Dermis microvascular lymphatic vessel endothelial cell (primary cell): ENCODE data around the gene ADPRS. TPM values are rescaled to one million over a fixed set of nuclear protein-coding genes. Genes with fewer than 3 reads are reported as not detected.
A peak's percentile ranks its signal among the peaks of the same experiment; 100 is the strongest.

ENCODE experiments used
- DNase-seq, 2 donors: peaks; one replicate each; pipeline versions ENCODE4 v3.0.0 to v3.0.0-alpha.2; 2010; ENCODE audit warnings: low read depth in 2 of 2
- total RNA-seq: library from RNA; depleted of rRNA; stranded (reverse); fragments of >200 nt; gene quantifications from 2 replicates; pipeline ENCODE4 v1.2.1, GENCODE V29; 2014

ADPRS gene
- total RNA-seq, 1 donor from 2014 or later, result 26.7 TPM

- no peak for DNase-seq
Measured at GRCh38 chr1:36087233-36088123, 1.2 kb upstream of the ADPRS start.

DNA sequence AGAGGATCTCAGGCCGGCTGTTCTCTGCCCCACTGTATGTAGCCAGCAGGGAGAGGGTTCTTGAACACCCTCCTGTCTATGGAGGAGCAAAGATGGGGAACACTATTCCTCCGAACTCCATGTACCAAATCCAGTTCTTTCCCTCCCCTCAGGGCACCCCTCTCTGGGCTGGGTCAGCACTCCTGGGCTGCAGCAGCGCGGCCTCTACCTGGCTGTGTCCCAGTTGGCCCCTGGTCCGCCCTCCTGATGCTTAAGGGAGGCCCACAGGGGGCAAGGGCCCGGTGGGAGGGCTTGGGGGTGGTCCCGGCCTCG is 471 bp upstream of the ADPRS start:
- DNase-seq, result no peak

- DNase-seq, result peak in 1 of 2 donors; percentile 57
Measured at GRCh38 chr1:36089393-36090121, 865 bp downstream of the ADPRS start.

- no peak for DNase-seq
Measured at GRCh38 chr1:36091141-36091540, 2.4 kb downstream of the ADPRS start.

GRCh38 chr1:36091698-36092097 is 3.0 kb downstream of the ADPRS start:
- DNase-seq, result no peak

DNA sequence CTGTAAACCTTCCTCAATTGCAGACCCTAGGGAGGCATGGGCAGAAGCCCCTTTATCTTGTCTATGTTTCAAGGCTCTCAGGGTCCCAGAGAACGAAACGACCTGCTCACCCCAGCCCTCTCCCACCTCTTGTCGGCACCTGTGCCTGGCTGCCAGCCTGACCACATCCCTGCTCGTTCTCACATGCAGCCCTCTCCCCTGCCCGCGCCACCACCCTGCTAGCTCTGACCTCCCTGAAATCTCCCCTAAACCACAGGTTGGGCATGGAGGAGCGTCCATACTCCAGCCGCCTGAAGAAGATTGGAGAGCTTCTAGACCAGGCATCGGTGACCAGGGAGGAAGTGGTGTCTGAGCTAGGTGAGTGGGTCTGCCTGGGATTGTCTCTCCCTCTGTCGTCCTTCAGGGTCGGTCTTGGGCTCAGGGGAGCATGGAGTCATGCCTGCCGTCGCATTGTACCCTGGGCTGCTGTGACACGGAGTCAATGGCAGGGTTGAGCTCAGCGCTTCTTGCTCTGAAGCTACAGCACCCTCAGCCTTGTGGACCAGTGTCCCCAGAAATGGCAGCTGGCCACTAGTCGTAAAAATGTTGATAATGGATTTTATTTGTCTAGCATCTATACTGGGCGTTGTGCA is 3.6 kb downstream of the ADPRS start:
- DNase-seq, result no peak

DNA sequence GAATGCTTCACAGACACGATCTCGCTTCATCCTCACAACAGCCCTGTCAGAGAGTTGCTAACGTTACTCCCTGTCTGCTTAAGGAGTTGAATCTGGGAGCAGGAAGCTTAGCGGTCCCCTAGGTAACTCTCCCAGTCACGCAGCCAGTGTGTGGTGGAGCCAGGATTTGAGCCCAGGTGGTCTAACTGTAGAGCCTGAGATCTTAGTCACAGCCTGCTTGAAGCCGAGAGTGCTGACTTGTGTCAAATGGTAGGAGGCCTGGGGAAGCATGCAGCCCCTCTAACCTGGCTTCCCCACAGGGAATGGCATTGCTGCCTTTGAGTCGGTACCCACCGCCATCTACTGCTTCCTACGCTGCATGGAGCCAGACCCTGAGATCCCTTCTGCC is 4.1 kb downstream of the ADPRS start:
- DNase-seq, result no peak

GRCh38 chr1:36093226-36093625 is 4.5 kb downstream of the ADPRS start:
- no peak for DNase-seq

- DNase-seq, result no peak
Measured at GRCh38 chr1:36093929-36094328, 5.2 kb downstream of the ADPRS start.

DNA sequence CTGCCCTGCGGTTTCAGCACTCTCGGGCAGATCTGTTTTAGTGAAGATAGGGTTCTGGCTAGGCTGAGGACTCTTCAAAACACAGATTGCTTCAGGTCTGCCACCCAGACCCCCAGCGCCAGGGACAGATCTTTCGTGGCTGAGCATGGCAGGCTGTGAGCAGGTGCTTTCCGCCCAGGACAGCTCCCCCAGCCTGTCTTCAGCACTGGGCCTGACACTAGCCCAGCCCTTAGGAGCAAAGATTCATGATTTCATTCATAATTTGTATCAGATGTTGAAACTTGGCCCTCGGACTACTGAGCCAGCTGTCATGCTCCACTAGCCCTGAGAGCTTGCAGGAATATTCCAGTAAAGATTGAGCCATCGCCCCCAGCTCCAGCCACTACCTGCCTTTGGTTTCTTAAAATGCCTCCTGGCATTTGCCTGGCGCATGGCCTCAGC is 5.9 kb downstream of the ADPRS start:
- DNase-seq, result no peak

- DNase-seq, result no peak
Measured at GRCh38 chr1:36095760-36096405, 7.2 kb downstream of the ADPRS start.

- no peak for DNase-seq
Measured at GRCh38 chr1:36096500-36097432, 8.1 kb downstream of the ADPRS start.

DNA sequence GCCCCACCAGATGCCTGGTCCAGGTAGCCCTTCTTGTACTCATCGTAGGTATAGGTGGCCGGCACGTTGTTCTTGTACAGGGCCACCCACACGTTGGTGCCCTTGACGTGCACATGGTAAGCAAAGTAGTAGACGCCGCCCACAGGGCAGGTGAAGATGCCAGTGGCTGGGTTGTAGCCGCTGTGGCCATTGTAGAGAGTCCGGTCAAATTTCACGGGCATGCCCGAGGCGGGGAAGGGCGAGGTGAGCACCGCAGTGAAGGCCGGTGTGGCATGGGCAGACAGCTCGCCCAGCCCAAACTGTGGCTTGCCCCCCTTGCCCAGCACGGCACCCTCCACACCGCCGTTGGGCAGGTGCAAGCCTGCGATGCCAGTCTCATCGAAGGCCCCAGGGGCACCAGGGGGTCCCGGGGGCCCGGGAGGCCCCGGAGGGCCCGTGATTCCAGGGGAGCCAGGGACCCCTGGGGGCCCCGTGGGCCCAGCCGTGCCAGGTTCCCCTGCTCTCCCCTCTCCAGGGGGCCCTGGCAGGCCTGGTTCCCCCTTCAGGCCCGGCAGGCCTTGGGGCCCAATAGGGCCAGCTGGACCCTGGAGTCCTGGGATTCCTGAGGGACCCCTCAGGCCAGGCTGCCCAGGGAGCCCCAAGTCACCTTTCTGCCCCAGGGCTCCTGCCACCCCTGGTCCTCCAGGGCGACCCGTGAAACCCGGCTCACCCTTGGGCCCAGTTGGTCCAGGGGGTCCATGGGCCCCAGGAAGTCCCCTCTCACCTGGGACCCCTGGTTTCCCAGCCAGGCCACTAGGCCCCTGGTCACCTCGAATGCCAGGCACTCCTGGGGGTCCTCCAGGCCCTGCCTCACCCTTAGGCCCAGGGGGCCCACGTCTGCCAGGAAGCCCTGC is 9.2 kb downstream of the ADPRS start:
- no peak for DNase-seq

GRCh38 chr1:36098650-36099365 is 10.1 kb downstream of the ADPRS start:
- DNase-seq, result no peak

GRCh38 chr1:36099681-36100341 is 11.1 kb downstream of the ADPRS start:
- peak; percentile 49 to 74 for DNase-seq

DNA sequence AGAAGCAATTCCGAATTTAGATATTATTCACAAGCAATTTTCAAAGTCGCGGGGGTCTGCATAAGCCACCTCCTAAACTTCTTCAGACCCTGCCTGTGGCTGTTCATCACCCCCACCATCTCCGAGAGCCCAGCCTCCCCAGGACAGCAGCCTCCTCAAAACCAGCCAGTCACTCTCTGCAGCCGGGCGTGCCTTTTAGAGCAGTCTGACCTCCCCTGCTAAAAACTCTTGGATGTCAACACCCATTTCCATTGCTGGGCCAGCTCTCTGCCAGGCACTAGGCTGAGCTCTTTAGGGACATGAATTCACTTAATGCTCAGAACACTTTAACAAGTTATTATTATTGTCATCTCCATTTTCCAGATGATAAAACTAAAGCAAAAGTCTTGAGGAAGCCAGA is 11.7 kb downstream of the ADPRS start:
- DNase-seq, result no peak

DNA sequence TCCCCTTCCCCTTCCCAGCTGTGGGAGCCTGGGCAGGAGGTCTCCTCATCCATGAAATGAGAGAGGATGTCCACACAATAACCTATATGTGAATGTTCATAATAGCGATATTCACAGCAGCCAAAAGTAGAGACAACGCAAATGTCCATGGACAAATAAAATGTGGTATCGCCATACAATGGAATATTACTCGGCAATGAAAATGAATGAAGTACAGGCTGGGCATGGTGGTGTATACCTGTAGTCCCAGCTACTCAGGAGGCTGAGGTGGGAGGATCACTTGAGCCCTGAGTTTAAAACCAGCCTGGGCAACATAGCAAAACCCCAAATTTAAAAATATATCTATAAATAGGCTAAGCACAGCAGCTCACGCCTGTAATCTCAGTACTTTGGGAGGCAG is 12.9 kb downstream of the ADPRS start:
- no peak for DNase-seq

GRCh38 chr1:36106269-36106668 is 17.6 kb downstream of the ADPRS start:
- DNase-seq, result no peak

DNA sequence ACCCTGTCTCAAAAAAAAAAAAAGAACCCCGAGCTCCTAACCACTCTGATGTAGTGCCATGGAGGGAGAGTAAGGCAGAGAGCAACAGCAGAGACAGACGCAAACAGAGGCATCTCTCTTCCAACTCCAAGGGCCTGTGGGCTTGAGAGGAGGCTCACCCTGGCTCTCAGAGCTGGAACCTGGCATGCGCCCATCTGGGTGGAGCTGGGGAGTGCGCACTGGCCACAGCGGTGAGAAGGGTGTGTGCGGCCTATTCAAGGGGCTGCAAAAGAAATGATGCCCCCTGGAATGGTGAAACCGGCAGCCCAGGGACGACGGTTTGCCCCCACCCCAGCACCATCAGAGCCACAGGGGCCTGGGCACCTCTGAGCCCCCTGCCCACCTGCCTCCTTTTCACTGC is 18.7 kb downstream of the ADPRS start:
- DNase-seq, result no peak
